Fibroblast of peridontal ligament (primary cell): ENCODE data around the gene SMG7.

Experiments used
- DNase-seq: peaks from one replicate; pipeline ENCODE4 v3.0.0-alpha.2; 2010; ENCODE audit errors: extremely low read depth

The SMG7 gene

DNA sequence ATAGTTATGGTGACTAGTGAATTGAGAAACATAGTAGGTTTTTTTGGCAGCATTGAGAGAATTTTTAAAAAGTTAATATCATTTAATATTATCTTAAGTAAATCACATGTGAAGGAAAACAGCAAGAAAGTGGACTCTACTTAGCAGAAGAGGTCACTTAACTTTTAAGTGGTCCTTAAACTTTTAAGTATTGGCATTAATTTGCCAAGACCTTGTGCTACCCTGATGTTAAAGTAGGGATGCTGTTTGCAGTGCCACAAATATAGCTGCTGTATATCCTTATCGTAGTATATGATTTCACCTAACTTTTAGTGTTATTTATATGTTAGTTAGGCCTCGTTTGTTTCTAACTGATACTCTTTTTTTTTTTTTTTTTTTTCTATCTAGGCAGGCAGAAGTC, 40.2 kb downstream of the SMG7 start:
- no peak for DNase-seq

DNA sequence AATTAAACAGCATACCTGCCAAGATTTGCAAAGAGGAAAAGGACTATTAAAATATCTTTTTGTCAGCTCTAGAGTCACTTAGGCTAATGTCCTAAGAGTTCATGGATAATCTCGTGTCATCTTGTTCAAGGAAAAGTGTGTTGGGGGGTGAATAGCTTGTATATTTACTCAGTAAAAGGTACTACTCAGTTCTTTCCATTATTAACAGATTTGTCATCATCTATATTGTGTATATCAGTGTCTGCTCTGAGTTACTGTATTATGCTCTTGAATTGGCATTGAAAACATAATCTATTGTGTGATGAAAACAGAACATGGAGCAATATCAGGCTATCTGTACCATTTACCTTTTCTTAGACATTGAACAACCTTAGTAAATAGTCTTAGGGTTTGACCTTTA, 41.9 kb downstream of the SMG7 start:
- DNase-seq: no peak

DNA sequence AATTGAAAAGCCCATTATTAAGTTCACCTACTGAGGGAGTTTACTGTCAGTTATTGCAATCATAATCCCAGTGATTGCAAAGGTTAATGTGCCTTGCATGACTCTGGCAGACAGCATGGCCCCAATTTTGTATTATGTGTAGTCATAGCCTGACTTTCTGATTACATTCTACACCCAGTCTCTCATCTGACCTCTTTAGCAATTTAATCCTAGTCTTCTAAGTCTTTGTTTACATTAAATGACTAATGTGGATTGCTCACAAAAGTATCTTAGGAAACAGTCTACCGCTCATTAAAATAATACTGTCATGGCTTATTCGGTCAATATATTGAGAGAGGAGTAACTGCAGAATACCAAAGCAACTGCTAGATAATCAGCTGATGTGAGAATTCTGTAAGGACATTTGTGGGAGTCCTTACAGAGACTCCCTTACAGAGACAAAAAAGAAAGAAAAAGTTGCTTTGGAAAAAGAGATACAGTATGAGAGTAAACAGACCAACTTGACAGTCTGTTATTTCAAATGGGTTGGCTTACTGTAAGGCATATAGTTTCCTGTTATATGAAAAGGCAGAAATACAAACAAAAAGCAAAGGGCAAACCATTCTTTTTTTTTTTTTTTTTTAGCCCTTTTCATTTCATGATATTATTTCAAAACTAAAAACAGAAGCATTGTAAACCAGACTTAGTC, 42.8 kb downstream of the SMG7 start:
- peak; percentile 89 for DNase-seq

DNA sequence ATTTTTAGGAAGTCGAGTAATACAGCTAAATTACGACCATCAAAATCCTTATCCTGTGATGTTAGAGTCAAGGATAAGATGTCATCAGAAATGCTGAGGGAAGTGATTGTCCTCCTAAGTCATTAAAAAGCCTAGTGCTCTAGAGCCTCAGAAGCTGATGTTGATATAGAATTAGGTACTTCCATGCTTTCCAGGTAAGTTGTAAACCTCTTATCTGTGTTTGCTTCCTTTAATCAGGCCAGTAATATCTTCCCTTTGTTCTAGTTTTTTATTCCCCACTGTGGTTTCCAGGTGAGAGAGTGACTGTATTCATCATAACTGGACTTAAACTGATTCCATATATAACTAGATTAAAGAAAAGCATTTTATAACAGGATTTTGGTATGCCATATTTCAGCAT, 44.4 kb downstream of the SMG7 start:
- no peak for DNase-seq

DNA sequence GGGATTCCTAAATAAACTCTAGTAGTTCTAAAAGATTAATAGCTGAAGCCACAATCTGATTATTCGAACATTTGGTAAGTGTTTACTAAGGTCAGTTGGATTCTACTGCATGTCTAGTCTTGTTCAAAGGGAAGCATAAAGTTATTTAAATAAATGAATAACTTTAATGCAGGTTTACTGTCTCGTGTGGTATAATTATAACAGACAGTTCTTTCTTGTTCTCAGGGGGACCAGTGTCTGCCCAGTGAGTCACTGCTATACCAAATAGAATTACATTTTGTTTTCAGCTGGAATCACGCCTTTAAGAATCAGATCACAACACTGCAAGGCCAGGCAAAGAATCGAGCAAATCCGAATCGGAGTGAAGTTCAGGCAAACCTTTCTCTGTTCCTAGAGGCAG, 45.1 kb downstream of the SMG7 start:
- DNase-seq: peak; percentile 4

DNA sequence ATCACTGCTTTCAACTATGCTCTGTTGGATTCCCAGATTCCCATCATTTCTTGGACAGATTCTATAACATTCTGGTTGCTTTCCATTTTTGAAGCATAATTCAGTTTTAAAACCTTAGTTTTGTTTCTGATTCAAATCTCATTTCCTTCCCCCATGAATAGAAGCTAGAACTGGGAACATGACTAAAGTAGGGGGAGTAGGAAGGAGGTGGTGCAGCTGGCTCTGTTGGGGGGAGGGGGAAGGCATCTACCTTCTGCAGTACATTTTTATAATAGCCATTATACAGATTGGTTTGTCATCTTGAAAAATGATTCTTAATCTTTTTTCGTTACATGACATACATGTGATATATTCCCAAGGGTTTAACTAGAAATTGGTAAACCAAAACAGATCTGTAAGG, 48.1 kb downstream of the SMG7 start:
- no peak for DNase-seq

DNA sequence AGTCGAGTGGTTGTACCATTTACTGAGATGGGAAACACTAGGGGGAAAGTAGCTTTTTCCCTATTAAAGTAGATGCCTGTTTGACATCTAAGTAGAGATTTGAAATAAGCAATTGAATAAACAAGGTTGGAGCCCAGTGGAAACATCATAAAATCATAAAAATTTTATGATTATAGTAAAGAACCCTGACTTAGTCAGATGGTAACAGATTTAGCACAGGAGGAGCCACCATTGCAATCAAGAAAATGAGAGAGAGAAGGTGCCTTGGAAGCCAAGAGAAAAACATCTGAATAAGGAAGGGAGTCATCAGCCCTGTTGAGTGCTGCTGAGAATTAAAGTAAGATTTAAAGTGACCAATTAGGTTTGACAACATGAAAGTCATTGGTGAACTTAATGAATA, 49.8 kb downstream of the SMG7 start:
- no peak for DNase-seq

DNA sequence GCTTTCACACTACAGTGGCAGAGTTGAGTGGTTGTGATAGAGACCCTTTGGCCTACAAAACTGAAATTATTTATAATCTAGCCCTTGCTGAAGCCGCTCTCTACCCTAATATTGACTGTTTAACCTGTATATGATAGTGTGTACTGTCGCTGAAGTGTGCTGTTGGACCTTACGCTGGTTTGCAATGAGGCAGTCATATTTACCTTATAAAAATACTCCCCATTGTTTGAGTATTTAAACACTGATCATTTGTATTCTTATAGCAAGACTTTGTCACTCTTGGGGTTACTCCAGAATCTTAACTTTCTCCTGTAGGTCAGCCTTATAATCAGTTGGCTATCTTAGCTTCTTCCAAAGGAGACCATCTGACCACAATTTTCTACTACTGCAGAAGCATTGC, 56.3 kb downstream of the SMG7 start:
- DNase-seq: no peak

DNA sequence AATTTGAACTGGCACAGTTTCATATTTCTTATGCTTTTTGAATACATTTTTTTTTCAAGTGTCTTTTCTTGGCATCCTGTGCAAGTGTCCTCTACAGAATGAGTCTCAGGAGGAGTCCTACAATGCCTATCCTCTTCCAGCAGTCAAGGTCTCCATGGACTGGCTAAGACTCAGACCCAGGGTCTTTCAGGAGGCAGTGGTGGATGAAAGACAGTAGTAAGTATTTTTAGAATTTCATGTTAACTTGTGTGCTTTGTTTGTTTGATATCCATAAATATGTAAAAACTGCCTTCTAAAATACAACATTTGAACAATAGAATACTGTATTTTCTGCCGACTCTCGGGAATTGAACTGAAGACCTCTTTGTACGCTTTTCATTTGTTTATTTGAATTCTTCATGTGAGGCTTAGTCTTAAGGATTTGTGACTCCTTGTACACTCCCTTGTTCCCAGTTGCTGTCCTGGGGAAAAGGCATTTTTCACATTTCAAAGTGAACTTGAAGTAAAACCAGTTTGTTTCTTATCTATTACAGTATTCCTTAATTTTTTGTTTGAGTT, 61.4 kb downstream of the SMG7 start:
- DNase-seq: no peak

DNA sequence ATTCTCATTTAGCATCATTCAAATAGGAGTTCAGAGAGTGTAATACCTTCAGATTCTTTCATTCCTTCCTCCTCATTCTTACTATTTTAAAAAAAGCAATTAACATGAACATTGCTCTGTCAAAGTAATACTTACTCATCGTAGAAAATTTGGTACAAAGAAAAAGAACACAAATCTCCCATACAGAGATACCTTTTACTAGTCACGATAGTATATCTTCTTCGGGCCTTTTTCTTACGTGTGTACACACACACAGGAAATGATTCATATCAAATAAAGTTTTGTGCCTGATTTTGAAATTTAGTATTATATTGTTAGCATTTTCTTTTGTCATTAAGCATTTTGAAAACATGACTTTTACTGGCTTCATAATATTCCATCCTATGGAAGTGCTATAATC, 65.1 kb downstream of the SMG7 start:
- no peak for DNase-seq

DNA sequence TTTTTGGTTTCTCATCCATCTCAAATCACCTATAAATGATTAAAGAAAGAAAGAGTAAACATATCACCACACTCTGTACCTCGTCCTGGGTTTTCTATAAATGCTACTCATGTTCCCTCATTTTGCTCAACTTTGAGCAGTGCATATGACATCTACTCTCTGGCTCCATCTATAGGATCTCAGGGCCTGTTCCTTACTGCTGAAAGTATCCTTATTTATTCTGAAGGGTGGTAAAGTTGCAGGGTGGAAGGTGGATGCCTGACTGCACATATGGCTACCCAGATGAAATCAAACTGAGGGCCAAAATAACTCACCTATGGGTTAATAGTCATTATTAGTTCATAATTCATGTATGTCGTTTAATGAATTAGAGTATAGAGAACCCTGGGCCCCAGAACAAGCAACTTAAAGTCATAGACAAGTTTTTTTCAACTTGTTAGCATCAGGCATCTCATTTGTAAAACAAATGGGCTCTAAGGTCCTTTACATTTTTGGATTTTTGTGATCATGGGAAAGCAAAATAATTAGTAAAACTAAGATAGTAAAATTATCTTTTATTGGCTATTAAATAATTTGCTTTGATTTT, 71.4 kb downstream of the SMG7 start:
- DNase-seq: peak; percentile 83

DNA sequence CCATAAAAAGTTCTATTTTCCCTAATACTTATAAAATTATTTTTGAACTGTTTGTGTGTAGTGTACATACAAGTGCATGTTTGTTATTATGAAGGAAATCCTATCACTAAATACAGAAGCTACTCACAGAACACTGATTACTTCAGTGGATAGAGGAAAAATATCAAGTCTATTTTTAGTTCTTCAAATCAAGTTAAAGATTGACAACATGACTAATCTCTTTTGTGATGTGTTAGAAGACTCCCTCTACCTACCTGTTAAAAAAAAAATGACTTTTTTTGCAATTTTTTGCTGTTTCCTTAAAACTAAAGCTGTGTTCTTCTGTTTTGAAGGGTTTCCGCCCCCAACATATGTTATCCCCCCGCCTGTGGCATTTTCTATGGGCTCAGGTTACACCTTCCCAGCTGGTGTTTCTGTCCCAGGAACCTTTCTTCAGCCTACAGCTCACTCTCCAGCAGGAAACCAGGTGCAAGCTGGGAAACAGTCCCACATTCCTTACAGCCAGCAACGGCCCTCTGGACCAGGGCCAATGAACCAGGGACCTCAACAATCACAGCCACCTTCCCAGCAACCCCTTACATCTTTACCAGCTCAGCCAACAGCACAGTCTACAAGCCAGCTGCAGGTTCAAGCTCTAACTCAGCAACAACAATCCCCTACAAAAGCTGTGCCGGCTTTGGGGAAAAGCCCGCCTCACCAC, 72.4 kb downstream of the SMG7 start:
- DNase-seq: no peak

DNA sequence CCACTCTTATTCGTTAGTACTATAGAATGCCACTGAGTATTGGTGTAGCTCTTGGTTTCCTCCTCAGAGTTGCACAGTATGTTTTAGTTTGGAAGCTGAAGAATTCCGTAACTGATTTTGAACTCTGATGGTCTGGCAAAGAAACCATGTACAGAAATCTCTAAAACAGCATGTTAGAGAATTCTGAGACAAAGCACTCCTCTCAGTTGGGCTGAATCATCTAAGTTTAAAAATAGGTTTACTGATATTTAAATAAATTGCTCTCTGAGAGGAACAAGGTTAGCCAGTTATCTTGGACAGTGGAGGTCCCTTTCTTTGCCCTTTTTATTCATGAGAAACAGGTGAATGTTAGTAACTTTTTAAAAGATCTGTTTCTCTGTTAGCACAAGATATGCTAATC, 74.1 kb downstream of the SMG7 start:
- DNase-seq: no peak

DNA sequence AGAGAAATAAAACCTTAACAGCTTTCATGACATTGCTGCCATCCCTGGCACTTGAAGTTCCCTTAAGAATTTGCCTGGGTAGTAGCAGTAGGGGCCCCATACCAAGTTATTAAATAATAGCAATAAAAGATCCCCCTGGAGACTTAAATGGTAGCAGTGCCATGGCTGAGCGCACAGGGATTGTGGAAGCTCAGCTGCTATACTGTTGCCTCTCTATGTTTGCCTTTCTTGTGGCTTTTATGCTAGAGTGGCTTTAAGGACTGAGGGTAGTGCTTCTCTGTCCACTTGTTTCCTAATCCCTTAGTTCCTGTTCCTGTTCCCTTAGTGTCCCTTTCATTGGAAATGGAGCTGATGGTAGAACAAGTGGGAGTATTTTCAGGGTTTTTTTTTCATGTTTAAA, 75.8 kb downstream of the SMG7 start:
- DNase-seq: no peak

DNA sequence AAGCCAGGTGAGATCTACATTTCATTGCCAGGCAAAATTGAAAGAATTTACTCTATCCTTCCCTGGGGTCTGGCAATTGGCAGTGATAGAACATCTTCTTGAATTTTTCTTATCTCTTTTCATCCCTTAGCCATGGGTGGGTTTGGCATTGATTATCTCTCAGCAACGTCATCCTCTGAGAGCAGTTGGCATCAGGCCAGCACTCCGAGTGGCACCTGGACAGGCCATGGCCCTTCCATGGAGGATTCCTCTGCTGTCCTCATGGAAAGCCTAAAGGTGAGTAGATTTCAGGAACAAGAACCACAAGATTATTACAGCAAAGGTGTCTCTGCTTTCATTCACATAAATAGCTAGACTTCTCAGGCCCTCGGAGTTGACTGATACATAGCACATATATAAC, 78.6 kb downstream of the SMG7 start:
- DNase-seq: no peak

DNA sequence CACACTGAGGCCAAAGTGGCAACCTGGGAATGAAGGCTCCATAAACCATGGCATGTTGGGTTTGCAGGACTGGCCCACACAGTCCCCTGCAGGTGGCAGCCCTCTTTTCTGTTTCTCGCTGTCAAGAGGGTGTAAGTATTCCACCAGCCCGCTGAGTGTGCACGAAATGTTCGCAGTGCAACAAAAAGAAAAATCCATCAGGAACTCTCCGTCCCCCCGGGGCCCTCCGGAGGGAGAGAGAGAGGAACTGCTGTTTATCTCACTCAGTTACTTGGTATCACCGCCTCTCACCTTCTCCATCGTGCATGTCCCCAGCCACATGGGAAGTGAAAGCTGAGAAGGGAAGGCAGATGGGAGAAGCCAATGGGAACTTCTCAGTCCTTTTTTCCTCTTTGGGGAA, 79.6 kb downstream of the SMG7 start:
- DNase-seq: no peak

DNA sequence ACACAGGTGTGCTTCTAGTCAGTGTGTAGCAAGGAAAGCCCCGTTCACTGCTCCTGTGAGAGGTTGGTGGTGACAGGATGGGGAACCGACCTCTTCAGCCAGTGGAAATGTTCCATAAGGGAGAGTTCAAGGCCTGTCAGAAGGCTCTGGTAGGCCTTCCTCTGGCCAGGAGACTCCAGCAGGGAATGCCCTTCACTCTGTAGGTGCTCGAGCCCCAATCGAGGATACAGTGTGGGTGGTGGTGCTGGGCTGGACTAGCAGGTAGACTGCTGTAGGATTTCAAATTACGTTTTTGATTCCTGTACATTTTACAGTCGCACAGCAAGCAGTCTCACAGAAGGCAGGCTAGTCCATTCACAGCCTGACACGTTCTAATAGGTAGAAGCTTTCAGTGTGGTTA, 80.1 kb downstream of the SMG7 start:
- DNase-seq: no peak

DNA sequence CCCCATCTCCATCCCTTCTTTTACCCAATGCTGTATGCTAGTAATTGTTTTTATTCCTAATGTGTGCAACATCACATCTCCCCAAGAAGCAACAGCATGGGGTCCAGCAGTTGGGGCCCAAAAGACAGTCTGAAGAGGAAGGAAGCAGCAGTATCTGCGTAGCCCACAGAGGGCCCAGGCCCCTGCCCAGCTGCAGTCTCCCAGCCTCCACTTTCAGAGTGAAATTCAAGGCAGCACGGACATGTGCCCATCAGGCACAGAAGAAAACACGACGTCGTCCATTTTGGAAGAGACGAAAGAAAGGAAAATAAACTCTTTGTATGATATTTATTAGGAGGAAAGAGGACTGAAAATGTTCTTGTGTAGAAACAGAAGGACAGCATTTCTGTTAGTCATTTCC, 80.6 kb downstream of the SMG7 start:
- no peak for DNase-seq

DNA sequence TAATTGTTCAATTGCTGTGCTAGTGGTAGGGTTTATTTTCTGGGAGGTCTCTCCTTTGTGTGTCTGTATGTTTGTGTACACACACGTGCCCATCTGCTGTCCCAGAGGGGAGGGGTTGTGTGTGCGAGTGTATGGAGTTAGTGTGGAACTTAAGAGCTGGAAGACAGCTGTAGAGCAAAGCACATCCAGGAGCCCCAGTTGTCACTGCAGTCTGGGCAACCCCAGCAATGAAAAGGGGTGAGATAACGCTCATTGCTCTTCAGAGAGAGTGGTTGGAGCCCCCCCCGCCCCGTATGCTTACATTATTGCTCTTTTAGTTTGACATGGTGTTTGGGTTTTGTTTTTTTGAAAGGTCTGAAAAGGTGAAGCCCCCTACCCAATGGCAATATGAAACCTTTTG, 81.0 kb downstream of the SMG7 start:
- no peak for DNase-seq

DNA sequence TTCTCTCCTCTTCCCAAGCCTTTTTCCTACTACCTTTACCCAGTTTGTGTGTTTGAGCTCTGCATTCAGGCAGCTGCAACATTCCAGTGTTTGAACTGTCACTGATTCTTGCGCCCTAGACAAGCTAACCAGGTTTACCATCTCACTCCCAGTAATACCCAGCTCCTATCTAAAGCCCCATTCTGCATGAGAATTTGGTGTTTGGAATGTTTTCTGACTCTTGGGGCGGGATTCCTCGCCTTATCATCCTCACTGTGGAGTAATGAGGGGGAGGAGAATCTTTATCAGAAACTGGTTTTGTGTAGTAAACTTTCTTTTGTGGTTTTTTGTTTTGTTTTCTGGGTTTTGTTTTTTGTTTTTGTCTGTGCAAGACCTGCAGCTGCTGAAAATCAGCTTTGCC, 81.5 kb downstream of the SMG7 start:
- DNase-seq: no peak

DNA sequence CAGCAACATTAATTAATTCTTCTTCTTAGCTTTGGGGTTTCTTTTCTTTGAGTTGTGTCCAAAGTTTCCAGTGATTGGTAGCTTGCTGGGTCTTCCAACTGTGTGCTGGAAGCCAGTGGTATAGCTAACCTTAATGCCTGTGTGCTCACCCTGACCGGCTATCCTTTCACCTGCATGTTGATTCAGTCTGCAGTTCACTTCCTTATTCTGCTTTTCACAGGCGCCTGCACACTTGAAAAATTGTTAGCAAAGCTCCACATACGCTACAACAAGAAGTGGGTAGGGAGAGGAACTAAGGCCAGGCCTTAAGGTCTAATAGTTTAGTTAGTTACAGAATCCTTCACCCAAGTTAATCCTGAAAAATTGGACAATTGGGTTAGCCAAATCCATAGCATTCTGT, 82.3 kb downstream of the SMG7 start:
- no peak for DNase-seq

DNA sequence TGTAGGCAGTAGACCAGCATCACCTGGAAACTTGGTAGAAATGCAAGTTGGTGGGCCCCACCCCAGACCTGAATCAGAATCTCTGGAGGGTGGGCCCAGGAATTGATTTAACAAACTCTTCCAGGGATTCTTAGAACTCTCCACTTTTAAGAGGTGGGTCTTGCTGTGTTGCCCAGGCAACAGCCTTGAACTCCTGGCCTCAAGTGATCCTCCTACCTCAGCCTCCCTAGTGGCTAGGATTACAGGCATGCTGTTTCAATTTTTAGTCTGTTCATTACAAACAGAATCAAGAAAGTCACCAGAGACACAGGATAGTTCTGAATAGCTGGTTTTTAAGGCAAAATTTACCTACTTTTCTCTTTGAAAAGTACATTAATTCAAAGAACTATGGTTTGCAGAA, 86.8 kb downstream of the SMG7 start:
- no peak for DNase-seq

DNA sequence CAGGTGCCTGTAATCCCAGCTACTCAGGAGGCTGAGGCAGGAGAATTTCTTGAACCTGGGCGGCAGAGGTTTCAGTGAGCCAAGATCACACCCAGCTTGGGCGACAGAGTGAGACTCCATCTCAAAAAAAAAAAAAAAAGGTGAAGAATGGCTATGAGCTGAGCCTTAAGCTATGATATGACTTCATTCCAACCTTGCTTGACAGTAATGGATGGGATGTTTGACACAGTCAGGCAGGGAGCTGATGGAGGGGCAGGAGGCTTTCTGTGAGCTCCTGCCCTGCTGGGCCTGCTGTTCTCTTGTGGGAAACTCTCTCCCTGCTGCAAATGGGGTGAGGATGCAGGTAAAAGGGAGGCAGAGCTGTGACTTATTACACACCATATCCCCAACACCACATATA, 90.4 kb downstream of the SMG7 start:
- no peak for DNase-seq
